Measurements from ENCODE around the gene SUPT4H1. TPM values are rescaled to one million over a fixed set of nuclear protein-coding genes. Genes with fewer than 3 reads are reported as not detected.

The SUPT4H1 gene
- polyA plus RNA-seq, 3 donors, result 30.6 to 91.4 (median 67.8) TPM

DNA sequence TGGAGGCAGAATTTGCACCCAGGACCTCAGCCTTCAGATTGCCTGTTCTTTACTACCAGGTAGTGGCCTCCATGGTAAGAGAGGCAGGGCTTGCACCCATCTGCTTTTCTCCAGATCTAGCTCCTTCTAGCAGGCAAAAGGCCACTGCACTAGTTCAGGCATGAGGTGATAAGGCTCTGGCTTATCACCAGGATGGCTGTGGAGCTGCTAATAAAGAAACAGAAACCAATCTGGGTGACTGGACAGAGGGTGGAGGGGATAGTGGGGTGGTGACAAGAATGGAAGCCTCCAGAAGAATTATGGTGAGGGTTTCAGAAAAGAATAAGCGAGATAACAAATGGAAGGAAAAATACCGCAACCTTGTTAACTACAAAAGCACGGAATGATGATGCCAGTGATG, 15.5 kb upstream of the SUPT4H1 start:
- 91 to 95% (median 95%) methylated on average over 3 of the region's 3 CpGs for WGBS, 3 donors
- no peak overlapping the region for H3K27ac ChIP-seq (ENCODE audit: low read depth, low read length)

DNA sequence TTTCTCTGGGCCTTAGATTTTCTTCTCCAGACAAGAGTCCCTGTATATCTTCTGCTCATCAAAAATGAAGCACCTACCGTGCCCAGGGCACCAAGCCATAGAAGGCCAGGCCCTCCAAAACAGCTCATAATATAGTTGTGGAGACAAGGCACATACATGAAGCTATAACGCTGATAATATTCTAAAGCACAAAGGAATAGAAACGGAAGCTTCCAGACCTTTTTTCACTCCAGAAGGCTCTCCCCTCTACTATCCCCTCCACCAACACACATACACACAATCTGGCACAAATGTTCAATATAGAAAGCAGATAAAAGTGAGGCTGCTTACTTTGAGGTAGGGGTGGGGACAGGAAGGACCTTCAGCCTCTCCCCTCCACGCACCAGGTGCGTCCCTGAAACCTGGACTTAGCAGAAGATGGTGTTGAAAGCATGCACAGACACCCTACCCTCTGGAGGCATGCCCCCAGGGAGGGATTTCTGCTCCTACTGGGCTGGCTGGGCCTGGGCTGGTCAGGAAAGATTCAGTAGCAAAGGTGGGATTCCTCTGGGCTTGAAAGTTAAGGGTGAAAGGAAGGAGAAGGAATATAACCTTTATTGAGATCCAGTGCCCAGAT, 14.1 kb upstream of the SUPT4H1 start:
- no peak overlapping the region for H3K27ac ChIP-seq (ENCODE audit: low read depth, low read length)
- WGBS, 3 donors, result 64 to 78% (median 75%) methylated on average over 5 of the region's 5 CpGs

DNA sequence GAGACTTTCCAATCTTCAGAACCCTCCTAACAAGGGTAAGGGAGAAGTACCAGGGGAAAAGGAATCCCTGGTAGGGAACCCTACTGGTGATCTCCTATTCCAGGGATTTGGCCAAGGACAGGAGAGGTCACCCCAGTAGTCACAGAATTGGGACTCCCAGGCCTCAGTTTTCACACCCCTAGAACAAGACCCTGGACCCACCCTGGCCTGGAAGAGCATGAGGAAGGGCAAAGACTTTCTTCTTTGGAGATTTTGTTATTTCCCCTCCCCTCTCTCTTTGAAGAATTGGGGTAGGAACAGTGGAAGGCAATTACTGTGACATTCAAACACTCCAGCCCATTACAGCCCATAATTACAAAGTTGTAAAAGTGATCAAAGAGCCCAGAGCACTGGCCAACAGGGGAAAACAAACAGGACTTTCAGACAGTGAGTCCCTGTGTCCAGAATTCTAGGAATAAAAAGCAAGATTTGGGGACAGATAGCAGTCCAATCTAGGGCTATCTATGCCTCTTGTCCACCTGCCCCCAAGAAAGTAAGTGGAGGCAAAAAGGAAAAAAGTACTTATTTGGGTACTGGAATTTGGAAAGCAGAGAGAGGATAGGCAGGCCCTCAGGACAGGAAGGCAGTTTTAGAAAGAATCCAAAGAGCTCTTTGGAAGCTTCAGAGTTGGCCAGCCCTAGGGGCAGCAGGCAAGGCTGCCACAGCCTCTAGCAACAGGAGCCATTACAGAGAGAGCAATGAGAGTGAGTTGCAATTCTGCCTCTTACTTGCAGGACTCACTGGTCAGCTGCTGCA, 13.4 kb upstream of the SUPT4H1 start:
- no peak overlapping the region for H3K27ac ChIP-seq (ENCODE audit: low read depth, low read length)

DNA sequence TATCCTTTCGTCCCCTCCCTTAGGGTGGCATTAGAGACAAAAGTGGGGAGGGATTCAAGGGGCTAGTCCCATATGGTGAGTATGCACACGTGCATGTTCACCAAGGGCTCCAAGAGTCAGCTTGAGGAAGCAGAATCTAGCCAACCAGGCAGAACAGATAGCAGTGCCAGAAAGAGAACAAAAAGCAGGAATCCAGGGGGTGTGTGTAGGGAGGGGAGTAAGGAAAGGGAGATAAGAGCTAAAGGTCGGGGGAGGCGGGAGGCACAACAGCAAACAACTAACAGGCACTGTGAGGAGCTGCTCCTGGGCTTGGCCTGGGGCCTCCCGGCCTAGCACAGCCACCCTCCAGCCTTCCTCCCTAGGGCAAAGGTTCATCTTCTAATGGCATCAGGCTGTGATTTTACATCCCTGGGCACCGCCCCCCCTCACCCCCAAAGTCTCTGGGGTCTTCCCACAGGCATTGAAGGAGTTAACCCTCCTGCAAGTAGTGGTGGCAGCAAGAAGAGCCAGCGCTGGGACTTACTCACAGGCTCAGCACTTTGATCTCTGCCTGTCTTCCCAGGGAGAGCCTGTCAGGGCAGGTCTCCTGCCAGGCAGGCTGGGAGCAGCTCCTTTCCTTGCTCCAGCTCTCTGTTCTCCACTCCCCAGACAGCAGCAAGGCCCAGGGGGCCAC, 12.4 kb upstream of the SUPT4H1 start:
- no peak overlapping the region for H3K27ac ChIP-seq (ENCODE audit: low read depth, low read length)
- 47 to 65% (median 59%) methylated on average over 7 of the region's 7 CpGs for WGBS, 3 donors

DNA sequence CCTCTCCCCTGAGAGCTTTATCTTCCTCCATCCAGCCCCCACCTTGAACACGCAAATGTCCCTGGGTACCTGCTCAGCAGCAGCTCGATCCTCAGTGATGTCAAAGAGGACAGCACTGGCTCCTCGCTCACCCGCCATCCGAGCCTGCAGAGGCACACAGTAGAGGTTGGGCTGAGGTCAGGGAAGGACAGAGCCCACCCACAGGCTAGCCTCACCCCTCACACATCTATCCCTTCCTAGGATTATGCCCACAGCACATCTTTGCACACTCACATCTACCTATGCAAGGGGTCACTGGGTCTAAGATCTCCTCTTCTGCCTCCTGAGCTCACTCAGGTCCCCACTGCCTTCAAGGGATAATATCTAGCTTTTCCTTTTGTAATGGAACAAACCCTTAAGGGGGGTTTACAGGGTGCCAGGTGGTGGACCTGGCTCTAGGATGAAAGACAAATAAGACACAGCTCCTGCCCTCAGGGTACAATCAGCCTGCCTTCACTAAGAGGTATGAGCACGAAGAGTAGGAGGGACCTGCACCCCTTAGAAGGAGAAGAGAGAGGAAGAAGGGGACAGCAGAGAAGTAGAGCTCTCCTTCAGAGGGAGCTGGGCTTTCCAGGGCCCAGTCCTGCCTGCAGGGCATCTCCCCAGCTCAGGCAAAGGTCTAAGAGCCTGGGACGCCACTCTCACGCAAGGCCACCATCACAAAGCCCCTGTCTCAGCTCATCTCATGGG, 11.6 kb upstream of the SUPT4H1 start:
- 82 to 91% (median 86%) methylated on average over 8 of the region's 8 CpGs for WGBS, 3 donors
- no peak overlapping the region for H3K27ac ChIP-seq (ENCODE audit: low read depth, low read length)

DNA sequence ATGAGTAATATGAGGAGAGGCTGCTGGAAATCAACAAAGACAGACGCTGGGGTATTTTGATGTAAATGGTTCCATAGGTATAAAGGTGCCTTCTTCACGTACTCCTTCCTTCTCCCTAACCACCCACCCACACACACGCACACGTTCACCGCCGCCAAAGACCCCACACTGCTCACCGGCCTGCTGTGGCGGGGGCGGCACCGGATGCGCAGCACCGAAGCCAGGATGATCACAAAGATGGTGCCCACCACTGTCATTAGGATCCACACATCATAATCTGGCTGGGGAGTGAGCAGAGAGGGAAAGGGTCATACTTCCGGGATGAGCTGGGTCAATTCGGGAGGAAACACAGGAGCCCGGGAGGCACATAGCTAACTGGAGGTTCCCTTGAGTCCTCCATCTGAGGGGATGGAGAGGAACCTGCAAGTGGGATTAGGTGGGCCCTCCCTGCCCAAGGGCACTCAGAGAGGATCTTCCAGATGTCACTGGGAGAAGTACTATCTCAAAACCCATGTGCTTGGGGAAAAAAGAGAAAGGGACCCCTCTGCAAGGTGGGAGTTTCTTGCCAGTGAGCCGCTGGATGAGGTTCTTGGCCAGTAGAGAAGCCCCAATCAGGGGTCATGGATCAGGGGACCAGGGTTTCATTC, 10.5 kb upstream of the SUPT4H1 start:
- H3K27ac ChIP-seq (ENCODE audit: low read depth, low read length), result no peak overlapping the region
- 91 to 93% (median 93%) methylated on average over 16 of the region's 16 CpGs for WGBS, 3 donors

DNA sequence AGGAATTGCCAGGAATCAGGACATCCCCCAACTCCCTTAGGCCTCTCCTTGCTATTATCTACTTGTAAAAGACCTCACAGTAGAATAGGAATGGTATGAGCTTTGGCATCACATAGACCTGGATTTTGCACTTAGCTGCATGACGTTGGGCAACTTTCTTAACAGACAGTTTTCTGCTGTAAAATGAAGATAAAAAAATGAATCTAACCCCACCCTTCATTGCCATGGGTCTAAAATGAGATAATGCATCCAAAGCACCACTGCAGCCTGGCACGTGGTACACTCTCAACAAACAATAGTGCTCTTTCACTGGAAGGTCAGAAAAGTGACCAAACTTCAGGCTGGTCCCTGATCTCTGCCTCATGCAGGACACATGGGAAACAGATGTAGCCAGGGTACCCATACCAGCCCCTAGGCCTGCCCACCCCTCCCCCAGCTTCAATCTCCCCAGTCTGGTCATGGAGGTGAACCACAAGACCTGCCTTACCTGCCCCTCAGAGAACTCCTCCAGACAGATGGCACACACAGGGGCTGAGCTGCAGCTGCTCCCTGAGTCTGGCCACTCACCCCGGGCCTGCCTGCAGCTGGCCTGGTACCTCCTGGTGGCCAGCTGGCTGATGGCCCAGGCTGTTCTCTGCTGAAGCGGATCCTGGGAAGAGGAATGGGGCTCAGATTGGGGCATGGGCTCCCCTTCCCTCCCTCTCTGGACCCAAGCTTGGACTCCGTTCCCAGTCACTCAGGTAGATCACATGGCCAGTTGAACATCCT, 8.5 kb upstream of the SUPT4H1 start:
- 74 to 81% (median 74%) methylated on average over 5 of the region's 5 CpGs for WGBS, 3 donors
- no peak overlapping the region for H3K27ac ChIP-seq (ENCODE audit: low read depth, low read length)

DNA sequence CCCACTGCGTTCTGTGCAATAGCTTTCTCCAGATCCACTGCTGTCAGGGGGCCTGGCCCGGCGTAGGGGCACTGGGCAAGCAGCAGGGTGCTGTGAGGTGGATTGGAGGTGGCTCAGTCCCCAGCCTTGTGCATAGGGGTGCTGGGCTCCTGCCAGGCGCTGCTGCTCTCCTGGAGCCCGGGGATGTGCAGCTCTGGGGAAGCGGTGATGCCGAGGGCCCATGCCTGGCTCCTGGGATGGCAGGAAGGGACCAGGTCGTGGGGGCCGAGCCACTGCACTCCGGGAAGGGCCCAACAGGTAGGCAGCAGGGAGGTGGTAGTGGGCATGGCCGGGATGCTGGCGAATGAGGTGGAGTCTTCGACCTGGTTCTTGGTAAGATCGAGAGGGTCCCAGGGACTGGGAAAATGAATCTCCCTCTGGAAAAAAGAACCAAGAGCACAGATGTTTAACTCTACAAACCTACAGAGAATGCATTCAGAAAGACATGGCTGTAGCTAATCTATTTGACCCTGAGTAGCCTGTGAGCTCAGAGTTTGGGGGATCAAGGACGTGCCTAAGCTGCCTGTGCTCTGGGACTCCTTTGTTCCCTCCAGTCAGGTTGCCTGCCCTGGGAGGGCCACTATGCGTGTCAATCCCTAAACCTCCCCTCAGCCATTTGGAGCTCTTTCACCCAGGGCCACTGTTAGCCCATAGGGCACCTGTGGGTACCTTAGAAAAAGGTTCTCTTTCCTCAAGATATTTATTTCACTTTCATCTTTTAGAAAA, 6.6 kb upstream of the SUPT4H1 start:
- WGBS, 3 donors, result 88 to 91% (median 88%) methylated on average over 16 of the region's 16 CpGs
- H3K27ac ChIP-seq (ENCODE audit: low read depth, low read length), result no peak overlapping the region

DNA sequence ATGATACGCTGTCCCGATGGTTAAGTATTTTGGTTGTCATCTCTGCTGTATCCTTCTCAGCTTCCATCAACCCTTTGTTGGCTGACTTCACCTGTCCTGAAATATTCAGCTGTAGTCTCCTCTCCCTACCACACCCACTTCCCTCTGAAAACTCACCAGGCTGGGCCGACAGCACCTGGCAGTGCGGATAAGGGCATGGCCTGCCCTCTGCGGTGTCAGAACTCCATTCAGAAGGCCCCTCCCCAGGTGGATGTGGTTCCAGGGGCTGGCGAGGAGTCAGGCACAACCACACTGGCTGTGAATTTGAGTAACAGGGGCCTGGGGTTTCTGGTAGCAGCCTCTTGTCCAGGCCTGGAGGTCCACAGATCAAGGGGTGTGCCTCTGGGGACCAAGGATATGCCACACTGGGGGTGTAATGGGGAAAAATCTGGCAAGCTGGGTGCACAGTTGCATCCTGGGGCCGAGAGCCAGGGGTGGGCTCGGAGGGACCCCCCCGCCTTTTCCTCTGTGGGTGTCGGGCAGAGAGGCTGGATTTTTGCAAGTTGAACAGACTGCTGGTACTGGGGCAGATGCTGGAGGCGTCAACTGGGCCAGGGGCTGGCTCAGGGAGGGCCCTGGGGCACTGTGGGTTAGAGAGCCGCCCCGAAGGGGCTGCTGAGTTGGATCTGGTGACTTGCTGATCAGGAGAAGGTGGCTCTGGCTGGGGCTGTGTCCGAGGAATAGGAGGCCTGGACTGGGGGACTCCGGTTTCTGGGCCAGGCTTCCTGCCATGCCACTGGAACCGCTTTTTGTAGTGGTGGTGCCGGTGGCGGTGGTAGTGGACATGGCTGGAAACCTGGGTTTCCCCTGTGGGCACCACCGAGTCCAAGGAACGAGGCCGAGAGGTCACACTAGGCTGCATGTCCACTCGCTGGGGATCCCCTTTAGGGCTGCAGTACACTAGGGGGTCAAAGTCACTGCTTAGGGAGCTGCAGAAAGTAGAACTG, 5.6 kb upstream of the SUPT4H1 start:
- WGBS, 3 donors, result 93 to 96% (median 94%) methylated on average over 20 to 22 of the region's 22 CpGs
- no peak overlapping the region for H3K27ac ChIP-seq (ENCODE audit: low read depth, low read length)

DNA sequence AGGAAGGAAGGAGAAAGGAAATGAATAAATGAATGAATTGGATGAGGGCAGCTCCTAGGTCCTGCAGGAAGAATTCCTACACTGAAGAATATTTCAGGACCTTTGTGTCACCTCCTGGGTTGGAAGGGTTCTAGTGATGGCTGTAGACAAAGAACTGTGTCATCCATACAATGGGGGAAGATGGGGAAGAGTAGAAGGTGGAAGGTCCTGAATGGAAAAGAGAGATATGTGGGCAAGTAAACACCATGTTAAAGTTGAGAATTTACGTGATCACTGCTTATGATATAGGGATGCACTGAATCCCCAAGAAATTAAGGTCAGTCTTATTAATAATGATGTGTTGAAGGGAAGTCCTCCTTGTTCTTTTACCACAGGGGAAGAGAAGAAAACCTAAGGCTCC, 4.2 kb upstream of the SUPT4H1 start:
- 86 to 95% (median 91%) methylated on average over 1 of the region's 1 CpG for WGBS, 3 donors

DNA sequence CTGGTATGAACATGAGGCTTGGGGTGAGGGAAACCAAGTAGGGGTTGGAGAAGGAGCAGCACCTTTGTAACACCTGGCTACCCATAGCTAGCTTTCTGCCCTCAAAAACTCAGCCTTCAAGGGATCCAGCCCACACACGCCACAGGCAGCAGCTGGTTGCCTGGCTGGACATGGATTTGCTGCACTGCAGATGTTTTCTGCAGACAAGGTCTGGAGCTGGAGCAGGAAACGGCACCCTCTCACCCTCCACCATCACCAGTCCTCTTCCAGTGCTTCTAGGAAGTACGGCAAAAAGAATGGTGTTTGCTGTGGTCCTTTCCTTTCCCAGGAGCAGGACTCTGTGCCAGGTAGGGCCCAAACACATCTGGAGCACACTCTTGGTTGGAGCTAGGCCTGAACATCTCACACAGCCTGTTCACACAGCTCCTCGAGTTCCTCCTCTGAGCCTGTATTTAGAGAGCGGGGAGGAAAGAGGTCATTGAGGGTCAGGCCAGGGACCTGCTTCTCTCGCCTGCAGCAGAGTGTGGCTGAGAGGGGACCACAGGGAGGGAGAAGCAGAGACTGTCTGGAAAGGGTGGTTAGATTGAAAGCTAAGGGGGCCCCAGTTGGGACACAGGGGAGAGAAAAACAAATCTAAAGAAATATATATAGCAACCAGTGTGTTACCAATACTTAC, 2.7 kb upstream of the SUPT4H1 start:
- H3K27ac ChIP-seq (ENCODE audit: low read depth, low read length), result no peak overlapping the region
- 61 to 78% (median 72%) methylated on average over 6 of the region's 6 CpGs for WGBS, 3 donors

More for the DNA sequence above, 4.2 kb upstream of the SUPT4H1 start:
- H3K27ac ChIP-seq (ENCODE audit: low read depth, low read length), result no peak overlapping the region

DNA sequence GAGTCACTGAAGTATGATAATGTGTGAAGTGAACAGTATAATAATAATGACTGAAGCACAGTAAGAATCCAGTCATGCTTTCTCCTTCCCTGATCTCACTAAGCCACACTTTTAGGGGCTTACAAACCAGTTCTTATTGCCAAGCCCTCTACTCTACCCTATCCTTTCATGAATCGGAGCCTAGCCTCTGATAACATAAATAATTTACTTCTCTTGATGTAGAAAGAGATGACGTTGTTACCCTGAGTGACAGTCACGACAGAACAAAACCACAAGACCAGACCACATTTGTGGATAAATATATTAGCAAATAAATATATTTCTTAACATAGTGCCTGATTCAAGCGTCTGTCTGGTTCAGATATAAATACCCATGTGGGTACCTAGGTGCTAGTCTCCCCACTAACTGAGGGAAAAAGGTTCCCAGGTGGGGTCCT, 1.4 kb upstream of the SUPT4H1 start:
- H3K27ac ChIP-seq (ENCODE audit: low read depth, low read length), result no peak overlapping the region
- 53 to 82% (median 58%) methylated on average over 4 of the region's 4 CpGs for WGBS, 3 donors

DNA sequence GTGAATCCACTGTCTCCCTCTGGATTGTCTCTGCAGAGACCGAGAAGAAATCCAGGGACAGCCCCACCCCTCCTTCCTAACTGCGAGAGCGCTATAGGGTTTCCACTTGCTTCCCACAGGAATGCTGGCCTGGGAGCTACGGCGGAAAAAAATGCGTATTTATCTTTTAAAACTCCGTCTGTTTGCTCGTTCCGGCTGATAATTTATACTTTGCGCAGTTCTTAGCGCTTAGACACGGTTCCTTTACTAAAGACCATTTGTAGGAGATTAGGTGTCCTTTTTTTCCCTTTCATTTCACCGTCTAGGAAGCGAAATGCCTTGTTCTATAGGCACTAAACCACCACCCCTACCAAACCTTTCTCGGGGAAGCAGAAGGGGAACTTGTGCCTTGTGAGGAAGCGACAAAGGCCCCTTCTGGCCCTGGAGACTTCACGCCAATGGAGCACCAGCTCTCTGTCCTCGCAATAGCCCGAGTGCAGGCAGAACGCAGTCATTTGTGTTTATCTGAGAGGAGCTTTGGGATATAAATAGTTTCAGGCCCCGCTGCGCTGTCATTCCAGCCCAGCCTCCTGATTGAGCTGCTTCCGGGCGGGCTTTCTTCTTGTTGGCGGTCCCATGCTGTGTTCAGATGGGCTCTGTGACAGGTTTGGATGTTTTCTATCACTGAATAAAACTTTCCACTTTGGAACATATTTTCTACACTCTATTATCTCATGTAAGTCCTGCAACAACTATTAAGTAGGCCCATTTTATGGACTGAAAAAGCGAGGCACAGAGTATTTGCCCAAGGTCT, 791 bp upstream of the SUPT4H1 start:
- H3K27ac ChIP-seq (ENCODE audit: low read depth, low read length), result no peak overlapping the region
- 3 to 5% (median 4%) methylated on average over 26 of the region's 26 CpGs for WGBS, 3 donors

DNA sequence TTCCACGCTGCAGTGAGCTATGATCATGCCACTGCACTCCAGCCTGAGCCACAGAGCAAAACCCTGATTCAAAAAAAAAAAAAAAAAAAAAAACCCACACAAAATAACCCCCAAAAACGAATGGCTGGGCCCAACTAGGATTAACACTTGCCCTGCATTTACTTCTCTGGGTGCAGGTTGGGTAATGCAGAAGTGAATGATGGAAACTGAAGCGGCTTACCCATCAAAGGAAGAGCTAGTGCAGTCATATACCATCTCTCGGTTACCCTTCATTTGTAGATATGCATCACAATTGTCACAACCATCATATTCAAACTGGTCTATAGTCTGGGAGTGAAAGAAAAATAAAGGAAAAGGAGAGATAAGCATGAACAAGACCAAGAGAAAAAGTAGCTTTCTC, 819 bp downstream of the SUPT4H1 start:
- H3K27ac ChIP-seq (ENCODE audit: low read depth, low read length), result no peak overlapping the region
- WGBS, 3 donors, result 52 to 60% (median 55%) methylated on average over 4 of the region's 4 CpGs

DNA sequence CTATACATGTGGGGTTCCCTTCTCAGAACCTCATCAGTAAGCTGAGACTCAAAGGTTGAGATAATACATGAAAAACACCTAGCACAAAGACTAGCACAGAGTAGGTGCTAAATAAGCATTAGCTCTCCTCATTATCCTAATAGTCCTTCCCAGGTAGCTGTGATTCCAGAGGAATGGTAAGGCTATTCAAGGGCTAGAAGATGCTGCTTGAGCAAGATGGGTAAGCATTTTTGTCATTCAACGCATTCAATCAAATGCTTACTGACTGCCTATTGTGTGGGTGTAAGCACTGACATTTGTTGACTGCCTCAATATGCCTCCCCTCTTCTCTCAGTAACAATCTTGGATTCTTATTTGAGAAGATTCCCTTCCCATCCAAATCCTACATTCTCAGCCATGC, 4.0 kb downstream of the SUPT4H1 start:
- 91 to 96% (median 96%) methylated on average over 1 of the region's 1 CpG for WGBS, 3 donors
- H3K27ac ChIP-seq (ENCODE audit: low read depth, low read length), result no peak overlapping the region
